ENCODE data around the gene DDIT3. TPM values are rescaled to one million over a fixed set of nuclear protein-coding genes. Genes with fewer than 3 reads are reported as not detected.
"Not testable (repeated sequence)": the region's sequence is repeated elsewhere in the genome, so short reads cannot be mapped to it uniquely, and the experiment has no call there.

The DDIT3 gene
- total and polyA plus RNA-seq, 9 donors = 9.7 to 28.3 (median 13.1) TPM

DNA sequence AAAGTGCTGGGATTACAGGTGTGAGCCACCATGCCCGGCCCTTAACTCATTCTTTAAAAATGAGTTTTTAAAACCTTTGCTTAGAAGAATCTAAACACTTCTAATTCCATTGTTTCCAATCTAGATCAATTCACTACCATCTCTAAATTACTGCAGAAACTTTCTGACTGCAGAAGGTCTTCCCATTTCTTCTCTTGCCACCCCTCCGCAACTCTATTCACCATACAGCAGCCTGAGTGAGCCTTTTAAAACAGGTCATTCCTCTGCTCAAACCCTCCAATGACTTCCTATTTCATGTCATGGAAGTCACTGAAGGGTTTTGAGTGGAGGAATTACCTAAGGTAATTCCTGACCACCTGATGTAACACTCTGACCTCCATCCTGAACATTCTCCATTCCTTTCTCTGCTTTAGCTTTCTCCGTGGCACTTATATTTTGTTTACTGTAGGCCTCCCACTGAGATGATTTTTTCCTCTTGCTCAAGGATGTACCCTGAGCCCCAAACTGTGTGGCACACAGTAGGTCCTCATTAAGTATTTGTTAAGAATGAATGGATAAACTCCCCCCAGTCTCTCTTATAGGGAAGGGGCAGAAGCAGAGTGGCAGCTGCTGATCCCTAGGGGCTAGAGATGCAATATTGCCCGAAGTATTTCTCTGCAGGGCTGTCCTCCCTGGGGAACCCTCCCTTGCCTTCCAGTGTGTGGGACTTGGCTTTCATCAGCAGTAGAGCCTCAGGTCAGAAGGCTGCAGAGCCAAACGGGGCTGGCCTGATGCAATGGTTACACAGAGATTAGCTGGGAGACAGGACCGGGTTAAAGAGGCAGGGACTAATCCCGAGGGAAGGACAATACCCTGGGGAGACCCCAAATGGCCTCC, 1.2 kb downstream of the DDIT3 start:
- H3K27ac ChIP-seq (ENCODE audit: low read length) = peak overlapping the region; percentile 100
- peaks cover 42% of the 10 kb centered on the region for H3K36me3 ChIP-seq (ENCODE audit: control insufficient read depth, insufficient read depth, low read length)
- no peaks in the 10 kb centered on the region for H3K27me3 ChIP-seq (ENCODE audit: control insufficient read depth, insufficient read depth, low read length)
- DNase-seq = no peak
- WGBS (ENCODE audit: insufficient coverage) = 16% methylated on average over 5 of the region's 7 CpGs
- peaks cover 46% of the 10 kb centered on the region for H3K4me1 ChIP-seq (ENCODE audit: control insufficient read depth, insufficient read depth, low read length)
- peak overlapping the region; percentile 98 for H3K4me3 ChIP-seq (ENCODE audit: low read length)
- no peaks in the 10 kb centered on the region for H3K9me3 ChIP-seq (replicated peaks; ENCODE audit: control insufficient read depth, low read depth, low read length)

DNA sequence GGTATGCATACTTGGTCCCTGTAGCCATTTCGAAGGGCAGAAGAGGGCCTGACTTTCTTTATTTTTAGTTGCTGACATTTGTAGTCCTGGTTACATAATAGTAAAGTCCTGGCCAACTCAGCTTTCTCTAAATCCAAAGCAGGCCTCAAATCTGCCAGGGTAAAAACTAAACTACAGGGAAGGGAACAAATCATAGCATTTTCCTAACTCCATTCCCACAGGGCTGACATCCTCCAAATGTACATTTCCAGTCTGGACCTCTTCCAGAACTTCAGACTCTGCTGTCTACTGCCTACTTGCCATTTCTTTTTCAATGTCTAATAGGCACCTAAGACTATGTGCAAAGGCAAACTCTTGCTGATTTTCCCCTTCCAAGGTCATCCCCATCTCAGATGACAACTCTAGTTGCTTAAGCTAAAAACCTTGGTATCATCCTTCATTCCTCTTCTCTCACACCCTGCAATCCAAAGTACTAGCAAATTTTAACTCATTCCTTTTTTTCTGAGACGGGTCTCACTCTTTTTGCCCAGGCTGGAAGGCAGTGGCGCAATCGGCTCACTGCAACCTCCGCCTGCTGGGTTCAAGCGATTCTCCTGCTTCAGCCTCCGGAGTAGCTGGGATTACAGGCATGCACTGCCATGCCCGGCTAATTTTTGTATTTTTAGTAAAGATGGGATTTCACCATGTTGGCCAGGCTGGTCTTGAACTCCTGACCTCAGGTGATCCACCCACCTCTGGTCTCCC, 2.0 kb downstream of the DDIT3 start:
- Histone ChIP-seq H3K9me3 (replicated peaks; ENCODE audit: control insufficient read depth, low read depth, low read length) (no peaks in the 10 kb centered on the region), H3K4me1 (ENCODE audit: control insufficient read depth, insufficient read depth, low read length) (peaks cover 38% of the 10 kb centered on the region), H3K27me3 (ENCODE audit: control insufficient read depth, insufficient read depth, low read length) (no peaks in the 10 kb centered on the region), H3K4me3 (ENCODE audit: low read length) (no peak overlapping the region), H3K36me3 (ENCODE audit: control insufficient read depth, insufficient read depth, low read length) (peaks cover 44% of the 10 kb centered on the region), H3K27ac (ENCODE audit: low read length) (peak overlapping the region; percentile 49)
- 90% methylated on average over 6 of the region's 8 CpGs for WGBS (ENCODE audit: insufficient coverage)
- peak; percentile 84 for DNase-seq

DNA sequence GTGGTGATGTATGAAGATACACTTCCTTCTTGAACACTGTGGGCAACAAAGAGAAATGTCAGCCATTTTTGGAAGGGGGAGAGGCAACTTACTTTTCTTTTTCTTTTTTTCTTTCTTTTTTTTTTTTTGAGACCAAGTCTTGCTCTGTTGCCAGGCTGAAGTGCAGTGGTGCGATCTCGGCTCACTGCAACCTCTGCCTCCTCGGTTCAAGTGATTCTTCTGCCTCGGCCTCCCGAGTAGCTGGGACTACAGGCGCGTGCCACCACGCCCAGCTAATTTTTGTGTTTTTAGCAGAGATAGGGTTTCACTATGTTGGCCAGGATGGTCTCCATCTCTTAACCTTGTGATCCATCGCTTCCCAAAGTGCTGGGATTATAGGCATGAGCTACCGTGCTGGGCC, 2.6 kb downstream of the DDIT3 start:
- WGBS (ENCODE audit: insufficient coverage) = 76% methylated on average over 4 of the region's 10 CpGs
- Histone ChIP-seq H3K27ac (ENCODE audit: low read length) (peak overlapping the region; percentile 49), H3K4me1 (ENCODE audit: control insufficient read depth, insufficient read depth, low read length) (peaks cover 35% of the 10 kb centered on the region), H3K36me3 (ENCODE audit: control insufficient read depth, insufficient read depth, low read length) (peaks cover 50% of the 10 kb centered on the region)
- not testable (repeated sequence) for H3K9me3 ChIP-seq (replicated peaks; ENCODE audit: control insufficient read depth, low read depth, low read length); H3K27me3 ChIP-seq (ENCODE audit: control insufficient read depth, insufficient read depth, low read length); DNase-seq; H3K4me3 ChIP-seq (ENCODE audit: low read length)

DNA sequence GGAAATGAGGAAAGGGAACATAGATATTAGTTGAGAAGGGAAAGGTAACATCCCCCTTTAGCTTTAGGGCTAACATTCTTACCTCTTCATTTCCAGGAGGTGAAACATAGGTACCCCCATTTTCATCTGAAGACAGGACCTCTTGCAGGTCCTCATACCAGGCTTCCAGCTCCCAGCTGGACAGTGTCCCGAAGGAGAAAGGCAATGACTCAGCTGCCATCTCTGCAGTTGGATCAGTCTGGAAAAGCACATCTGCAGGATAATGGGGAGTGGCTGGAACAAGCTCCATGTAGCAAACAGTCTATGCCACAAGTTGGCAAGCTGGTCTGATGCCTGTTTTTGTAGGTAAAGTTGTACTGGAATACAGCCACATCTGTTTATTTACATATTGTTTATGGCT, 3.1 kb downstream of the DDIT3 start:
- 90% methylated on average over 1 of the region's 1 CpG for WGBS (ENCODE audit: insufficient coverage)
- Histone ChIP-seq H3K27me3 (ENCODE audit: control insufficient read depth, insufficient read depth, low read length) (no peaks in the 10 kb centered on the region), H3K4me1 (ENCODE audit: control insufficient read depth, insufficient read depth, low read length) (peaks cover 34% of the 10 kb centered on the region), H3K36me3 (ENCODE audit: control insufficient read depth, insufficient read depth, low read length) (peaks cover 55% of the 10 kb centered on the region), H3K9me3 (replicated peaks; ENCODE audit: control insufficient read depth, low read depth, low read length) (no peaks in the 10 kb centered on the region), H3K4me3 (ENCODE audit: low read length) (no peak overlapping the region), H3K27ac (ENCODE audit: low read length) (no peak overlapping the region)
- DNase-seq = no peak

DNA sequence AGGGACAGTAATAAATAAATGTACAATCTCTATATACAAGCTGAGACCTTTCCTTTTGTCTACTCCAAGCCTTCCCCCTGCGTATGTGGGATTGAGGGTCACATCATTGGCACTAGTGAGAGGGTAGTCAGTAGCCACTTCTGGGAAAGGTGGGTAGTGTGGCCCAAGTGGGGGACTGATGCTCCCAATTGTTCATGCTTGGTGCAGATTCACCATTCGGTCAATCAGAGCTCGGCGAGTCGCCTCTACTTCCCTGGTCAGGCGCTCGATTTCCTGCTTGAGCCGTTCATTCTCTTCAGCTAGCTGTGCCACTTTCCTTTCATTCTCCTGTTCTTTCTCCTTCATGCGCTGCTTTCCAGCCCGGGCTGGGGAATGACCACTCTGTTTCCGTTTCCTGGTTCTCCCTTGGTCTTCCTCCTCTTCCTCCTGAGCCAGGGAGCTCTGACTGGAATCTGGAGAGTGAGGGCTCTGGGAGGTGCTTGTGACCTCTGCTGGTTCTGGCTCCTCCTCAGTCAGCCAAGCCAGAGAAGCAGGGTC, 3.6 kb downstream of the DDIT3 start:
- WGBS (ENCODE audit: insufficient coverage) = 91% methylated on average over 8 of the region's 11 CpGs
- Histone ChIP-seq H3K36me3 (ENCODE audit: control insufficient read depth, insufficient read depth, low read length) (peaks cover 60% of the 10 kb centered on the region), H3K27ac (ENCODE audit: low read length) (no peak overlapping the region), H3K4me1 (ENCODE audit: control insufficient read depth, insufficient read depth, low read length) (peaks cover 29% of the 10 kb centered on the region), H3K27me3 (ENCODE audit: control insufficient read depth, insufficient read depth, low read length) (no peaks in the 10 kb centered on the region), H3K4me3 (ENCODE audit: low read length) (no peak overlapping the region), H3K9me3 (replicated peaks; ENCODE audit: control insufficient read depth, low read depth, low read length) (no peaks in the 10 kb centered on the region)
- DNase-seq = no peak

DNA sequence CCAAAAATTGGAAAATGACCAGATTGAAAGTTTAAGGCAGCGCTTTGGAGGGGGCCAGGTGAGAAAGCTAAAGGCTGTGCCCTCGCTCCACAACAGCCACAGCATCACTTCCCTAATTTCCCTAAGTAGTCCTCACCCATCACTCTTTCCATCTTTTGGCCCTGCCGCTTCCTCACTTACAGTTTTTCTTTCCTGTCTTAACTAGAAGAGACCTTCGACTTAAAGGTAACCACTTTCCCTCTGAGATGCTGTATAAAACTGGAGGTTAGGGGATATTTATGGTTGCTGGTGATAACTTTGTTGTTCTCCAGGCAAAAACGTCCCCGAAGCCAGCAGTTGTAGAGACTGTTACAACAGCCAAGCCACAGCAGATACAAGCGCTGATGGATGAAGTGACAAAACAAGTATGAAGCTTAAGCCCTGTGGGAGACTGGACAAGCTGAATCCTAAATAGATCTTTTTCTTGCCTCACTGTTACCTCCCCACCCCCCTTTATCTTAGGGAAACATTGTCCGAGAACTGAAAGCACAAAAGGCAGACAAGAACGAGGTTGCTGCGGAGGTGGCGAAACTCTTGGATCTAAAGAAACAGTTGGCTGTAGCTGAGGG, 4.3 kb downstream of the DDIT3 start:
- Histone ChIP-seq H3K4me1 (ENCODE audit: control insufficient read depth, insufficient read depth, low read length) (peaks cover 22% of the 10 kb centered on the region), H3K36me3 (ENCODE audit: control insufficient read depth, insufficient read depth, low read length) (peaks cover 66% of the 10 kb centered on the region), H3K27ac (ENCODE audit: low read length) (no peak overlapping the region), H3K27me3 (ENCODE audit: control insufficient read depth, insufficient read depth, low read length) (no peaks in the 10 kb centered on the region), H3K9me3 (replicated peaks; ENCODE audit: control insufficient read depth, low read depth, low read length) (no peaks in the 10 kb centered on the region), H3K4me3 (ENCODE audit: low read length) (no peak overlapping the region)
- no peak for DNase-seq
- 92% methylated on average over 6 of the region's 11 CpGs for WGBS (ENCODE audit: insufficient coverage)

DNA sequence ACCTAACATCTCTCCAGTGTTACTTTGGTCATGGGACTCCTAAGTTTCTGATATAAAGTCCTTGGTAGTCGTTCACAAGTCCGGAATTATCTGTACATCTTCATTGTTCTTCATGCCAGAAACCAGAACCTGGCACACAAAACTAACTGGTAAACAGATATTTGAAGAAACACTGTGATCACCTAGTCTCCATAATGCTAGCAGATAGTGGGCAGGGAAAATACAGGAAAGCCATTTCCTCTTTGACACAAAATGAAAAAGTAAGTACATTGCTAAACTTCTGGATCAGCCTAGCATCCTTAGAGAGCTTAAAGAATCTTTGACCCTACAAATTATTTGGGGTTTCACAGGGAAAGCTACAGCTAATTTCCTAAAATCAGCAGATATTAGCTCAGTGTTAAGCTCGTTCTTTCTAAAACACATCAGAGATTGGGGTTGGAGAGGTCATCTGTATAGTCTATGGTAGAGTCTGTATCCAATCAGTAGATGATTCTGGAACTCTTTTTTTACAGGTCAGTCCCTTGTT, 4.8 kb downstream of the DDIT3 start:
- Histone ChIP-seq H3K36me3 (ENCODE audit: control insufficient read depth, insufficient read depth, low read length) (peaks cover 71% of the 10 kb centered on the region), H3K9me3 (replicated peaks; ENCODE audit: control insufficient read depth, low read depth, low read length) (no peaks in the 10 kb centered on the region), H3K4me1 (ENCODE audit: control insufficient read depth, insufficient read depth, low read length) (peaks cover 19% of the 10 kb centered on the region), H3K4me3 (ENCODE audit: low read length) (no peak overlapping the region), H3K27me3 (ENCODE audit: control insufficient read depth, insufficient read depth, low read length) (no peaks in the 10 kb centered on the region), H3K27ac (ENCODE audit: low read length) (no peak overlapping the region)
- WGBS (ENCODE audit: insufficient coverage) = no CpG with 5 or more reads among the region's 3 CpGs
- no peak for DNase-seq

DNA sequence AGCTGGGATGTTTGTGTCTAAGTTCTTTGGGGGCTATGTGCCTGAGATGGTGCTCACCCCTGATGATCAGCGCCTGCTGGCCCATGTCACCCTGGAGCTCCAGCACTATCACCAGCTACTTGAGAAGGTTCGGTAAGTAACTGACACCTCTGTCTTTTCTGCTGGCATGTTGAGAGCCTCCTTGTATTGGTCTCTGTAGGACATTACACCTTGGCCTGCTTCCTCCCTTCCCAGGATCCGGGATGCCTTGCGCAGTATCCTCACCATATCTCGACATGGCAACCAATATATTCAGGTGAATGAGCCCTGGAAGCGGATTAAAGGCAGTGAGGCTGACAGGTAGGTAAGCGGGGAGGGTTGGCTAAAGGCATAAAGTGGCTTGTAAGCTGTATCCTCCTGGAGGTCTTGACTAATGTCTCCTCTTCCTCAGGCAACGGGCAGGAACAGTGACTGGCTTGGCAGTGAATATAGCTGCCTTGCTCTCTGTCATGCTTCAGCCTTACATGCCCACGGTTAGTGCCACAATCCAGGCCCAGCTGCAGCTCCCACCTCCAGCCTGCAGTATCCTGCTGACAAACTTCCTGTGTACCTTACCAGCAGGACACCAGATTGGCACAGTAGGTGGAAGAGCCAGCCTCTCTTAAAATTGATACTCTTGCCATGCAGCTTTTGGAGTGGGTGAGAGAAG, 5.5 kb downstream of the DDIT3 start:
- Histone ChIP-seq H3K36me3 (ENCODE audit: control insufficient read depth, insufficient read depth, low read length) (peaks cover 77% of the 10 kb centered on the region), H3K27me3 (ENCODE audit: control insufficient read depth, insufficient read depth, low read length) (no peaks in the 10 kb centered on the region)

DNA sequence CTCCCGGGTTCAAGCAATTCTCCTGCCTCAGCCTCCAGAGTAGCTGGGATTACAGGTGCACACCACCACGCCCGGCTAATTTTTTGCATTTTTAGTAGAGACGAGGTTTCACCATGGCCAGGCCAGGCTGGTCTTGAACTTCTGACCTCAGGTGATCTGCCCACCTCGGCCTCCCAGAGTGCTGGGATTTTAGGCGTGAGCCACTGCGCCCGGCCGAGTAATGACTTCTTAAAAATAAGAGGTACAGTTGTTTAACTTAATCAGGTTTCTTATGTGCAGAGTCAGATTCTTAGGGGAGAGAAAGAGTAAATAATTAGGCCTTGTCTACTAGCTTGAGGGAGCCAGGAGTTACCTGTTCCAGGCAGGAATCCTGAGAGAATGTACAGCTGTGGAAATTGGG, 6.1 kb downstream of the DDIT3 start:
- not testable (repeated sequence) for H3K27ac ChIP-seq (ENCODE audit: low read length); H3K4me3 ChIP-seq (ENCODE audit: low read length); H3K27me3 ChIP-seq (ENCODE audit: control insufficient read depth, insufficient read depth, low read length); DNase-seq; H3K9me3 ChIP-seq (replicated peaks; ENCODE audit: control insufficient read depth, low read depth, low read length)
- Histone ChIP-seq H3K36me3 (ENCODE audit: control insufficient read depth, insufficient read depth, low read length) (peaks cover 82% of the 10 kb centered on the region), H3K4me1 (ENCODE audit: control insufficient read depth, insufficient read depth, low read length) (peaks cover 14% of the 10 kb centered on the region)
- WGBS (ENCODE audit: insufficient coverage) = 92% methylated on average over 9 of the region's 9 CpGs

More for the DNA sequence above, 5.5 kb downstream of the DDIT3 start:
- no peak overlapping the region for H3K27ac ChIP-seq (ENCODE audit: low read length)
- H3K4me1 ChIP-seq (ENCODE audit: control insufficient read depth, insufficient read depth, low read length) = peaks cover 19% of the 10 kb centered on the region
- no peak overlapping the region for H3K4me3 ChIP-seq (ENCODE audit: low read length)
- H3K9me3 ChIP-seq (replicated peaks; ENCODE audit: control insufficient read depth, low read depth, low read length) = no peaks in the 10 kb centered on the region
- 90% methylated on average over 6 of the region's 9 CpGs for WGBS (ENCODE audit: insufficient coverage)
- no peak for DNase-seq
